CD4-positive, alpha-beta T cell (primary cell): Measurements from ENCODE around the gene C4orf50. TPM values are rescaled to one million over a fixed set of nuclear protein-coding genes. Genes with fewer than 3 reads are reported as not detected.

ENCODE experiments used
- ATAC-seq: fragments of 200-7000 bp; cut with Tn5 transposase; one replicate; pipeline ENCODE4 v1.10.0; 2022; ENCODE audit warnings: mild to moderate bottlenecking; ENCODE audit not compliant: poor library complexity
- CTCF ChIA-PET: fragments of 350-600 bp; sonication (Branson Sonifier 250); formaldehyde crosslinking; loops from one replicate; lab custom pipeline; 2021; ENCODE audit warnings: antibody characterized with exemption, inconsistent platforms; lab: Charles Lee
- POLR2A ChIA-PET: fragments of 350-600 bp; sonication (Branson Sonifier 250); formaldehyde crosslinking; loops from one replicate; lab custom pipeline; 2021; ENCODE audit warnings: antibody characterized with exemption, inconsistent platforms; lab: Charles Lee
- DNase-seq, 14 experiments: peaks; one replicate each; pipeline ENCODE4 v3.0.0-alpha.2; 2013 to 2020; ENCODE audit warnings: mixed read lengths in 2 of 14
- H3K27ac ChIP-seq, 2 donors: one replicate each; pipeline versions ENCODE4 v1.5.1 to v1.7.0; 2013; ENCODE audit warnings: low read length in 2 of 2, low read depth in 1 of 2, mild to moderate bottlenecking in 1 of 2
- H3K27me3 ChIP-seq, 2 experiments: 1 replicate in 1 of 2; 2 replicates in 1 of 2; pipeline versions ENCODE4 v1.6.1 to v1.7.0; 2013; ENCODE audit warnings: low read length in 2 of 2, control low read depth in 1 of 2, mild to moderate bottlenecking in 1 of 2, moderate library complexity in 1 of 2; ENCODE audit not compliant: insufficient read depth in 2 of 2, control insufficient read depth in 1 of 2
- H3K36me3 ChIP-seq: one replicate; pipeline ENCODE4 v1.6.1; 2013; ENCODE audit warnings: low read length, control low read depth; ENCODE audit not compliant: insufficient read depth
- H3K4me1 ChIP-seq: one replicate; pipeline ENCODE4 v1.6.1; 2013; ENCODE audit warnings: low read length, control low read depth; ENCODE audit not compliant: insufficient read depth
- H3K4me3 ChIP-seq: one replicate; pipeline ENCODE4 v1.5.1; 2013; ENCODE audit warnings: mild to moderate bottlenecking, low read length, moderate library complexity
- H3K9me3 ChIP-seq, 2 experiments: 1 replicate in 1 of 2; 2 replicates in 1 of 2; pipeline versions ENCODE4 v1.6.1 to v1.7.0; 2013; ENCODE audit warnings: low read length in 2 of 2, mild to moderate bottlenecking in 2 of 2, control low read depth in 1 of 2, moderate library complexity in 1 of 2; ENCODE audit not compliant: control insufficient read depth in 1 of 2, insufficient read depth in 1 of 2
- H3K27ac Mint-ChIP-seq: one replicate; pipeline ENCODE4 v1.8.0; 2020; ENCODE audit warnings: mixed read lengths
- H3K27me3 Mint-ChIP-seq: one replicate; pipeline ENCODE4 v1.8.0; 2021; ENCODE audit warnings: mixed read lengths
- H3K36me3 Mint-ChIP-seq: one replicate; pipeline ENCODE4 v1.8.0; 2021; ENCODE audit warnings: low read depth, mixed read lengths
- H3K4me1 Mint-ChIP-seq: one replicate; pipeline ENCODE4 v1.8.0; 2021; ENCODE audit warnings: low read depth, mixed read lengths
- H3K4me3 Mint-ChIP-seq: one replicate; pipeline ENCODE4 v1.8.0; 2020; ENCODE audit warnings: mild to moderate bottlenecking, mixed read lengths
- H3K9me3 Mint-ChIP-seq: one replicate; pipeline ENCODE4 v1.8.0; 2020; ENCODE audit warnings: mixed read lengths
- CTCF ChIP-seq: fragments of 200-600 bp; IDR thresholded peaks from one replicate; pipeline ENCODE4 v1.8.0; 2022; ENCODE audit warnings: antibody characterized with exemption, mild to moderate bottlenecking
- intact Hi-C, 2 experiments: fragments of 100-400 bp; cut with DNase I in 1 of 2; cut with micrococcal nuclease in 1 of 2; formaldehyde crosslinking; loops; one replicate each; pipeline versions ENCODE4 v1.15.1 to v1.9.0; 2023 to 2025; cut with DNase I, micrococcal nuclease
- total RNA-seq, 174 experiments: library from RNA in 2 of 174; stranded (reverse) in 2 of 174; gene quantifications; one replicate each; pipeline ENCODE4 v1.2.3 and lab custom pipeline; 2021 to 2026

Gene C4orf50
- total RNA-seq, 2 experiments from 2014 or later = 0.16 to 0.20 TPM

GRCh38 chr4:5891563-5892322, 126.5 kb downstream of the C4orf50 start:
- H3K27me3 ChIP-seq = peaks cover 54 to 56% of the 10 kb centered on the region in 2 experiments
- Mint-ChIP-seq H3K4me3 (no peak overlapping the region), H3K36me3 (no peaks in the 10 kb centered on the region), H3K27ac (no peak overlapping the region), H3K27me3 (peaks cover 75% of the 10 kb centered on the region), H3K9me3 (no peaks in the 10 kb centered on the region), H3K4me1 (no peaks in the 10 kb centered on the region)
- peaks cover 5% of the 10 kb centered on the region for H3K4me1 ChIP-seq
- no peak overlapping the region for H3K27ac ChIP-seq
- intact Hi-C loops = no loop called here
- H3K4me3 ChIP-seq = no peak overlapping the region
- CTCF ChIA-PET = no interaction called here
- TF ChIP-seq CTCF = no peak
- POLR2A ChIA-PET = no interaction called here
- ATAC-seq = no peak
- peaks cover 5 to 49% of the 10 kb centered on the region in 2 experiments for H3K9me3 ChIP-seq
- no peak for DNase-seq
- H3K36me3 ChIP-seq = no peaks in the 10 kb centered on the region

- ATAC-seq (no peak), DNase-seq (no peak)
- H3K4me3 Mint-ChIP-seq = no peak overlapping the region
- H3K27ac ChIP-seq = no peak overlapping the region
- peaks cover 56 to 59% of the 10 kb centered on the region in 2 experiments for H3K27me3 ChIP-seq
- H3K9me3 Mint-ChIP-seq = no peaks in the 10 kb centered on the region
- H3K9me3 ChIP-seq = peaks cover 5 to 54% of the 10 kb centered on the region in 2 experiments
- H3K36me3 ChIP-seq = no peaks in the 10 kb centered on the region
- H3K36me3 Mint-ChIP-seq = no peaks in the 10 kb centered on the region
- POLR2A ChIA-PET = no interaction called here
- no peaks in the 10 kb centered on the region for H3K4me1 Mint-ChIP-seq
- no peak overlapping the region for H3K4me3 ChIP-seq
- no peak overlapping the region for H3K27ac Mint-ChIP-seq
- TF ChIP-seq CTCF = no peak
- intact Hi-C loops = no loop called here
- CTCF ChIA-PET = no interaction called here
- peaks cover 5% of the 10 kb centered on the region for H3K4me1 ChIP-seq
- peaks cover 76% of the 10 kb centered on the region for H3K27me3 Mint-ChIP-seq
Observed at GRCh38 chr4:5890063-5890727, 128.0 kb downstream of the C4orf50 start.

GRCh38 chr4:5889002-5889696, 129.1 kb downstream of the C4orf50 start:
- peaks cover 55 to 59% of the 10 kb centered on the region in 2 experiments for H3K27me3 ChIP-seq
- POLR2A ChIA-PET = no interaction called here

More at GRCh38 chr4:5889002-5889696, 129.1 kb downstream of the C4orf50 start:
- Mint-ChIP-seq H3K9me3 (no peaks in the 10 kb centered on the region), H3K27ac (no peak overlapping the region), H3K4me3 (no peak overlapping the region), H3K27me3 (peaks cover 78% of the 10 kb centered on the region), H3K36me3 (no peaks in the 10 kb centered on the region), H3K4me1 (no peaks in the 10 kb centered on the region)
- Histone ChIP-seq H3K4me1 (peaks cover 5% of the 10 kb centered on the region), H3K36me3 (no peaks in the 10 kb centered on the region), H3K9me3 (peaks cover 5 to 48% of the 10 kb centered on the region in 2 experiments), H3K27ac (no peak overlapping the region), H3K4me3 (no peak overlapping the region)
- CTCF ChIA-PET = no interaction called here
- no peak for ATAC-seq
- no peak for DNase-seq
- intact Hi-C loops = no loop called here
- no peak for TF ChIP-seq CTCF
